WTC11 (cell line): ENCODE data around the gene NOD1. TPM values are rescaled to one million over a fixed set of nuclear protein-coding genes. Genes with fewer than 3 reads are reported as not detected.

Source experiments
- ATAC-seq: fragments of 200-7000 bp; cut with Tn5 transposase; 2 replicates; pipeline ENCODE4 v1.10.0; 2021; ENCODE audit warnings: mild to moderate bottlenecking, moderate library complexity
- CTCF ChIA-PET: fragments of 300-600 bp; sonication (Branson Sonifier 250); formaldehyde crosslinking; loops from one replicate; lab custom pipeline; 2021; ENCODE audit warnings: antibody characterized with exemption; lab: Charles Lee
- POLR2A ChIA-PET: fragments of 350-600 bp; sonication (Branson Sonifier 250); formaldehyde crosslinking; loops from one replicate; lab custom pipeline; 2021; ENCODE audit warnings: antibody characterized with exemption; lab: Charles Lee
- DNase-seq: peaks from one replicate; pipeline ENCODE4 v3.0.0; 2021; ENCODE audit warnings: low spot score
- H3K27ac Mint-ChIP-seq: 2 replicates; pipeline ENCODE4 v1.8.0; 2021; ENCODE audit warnings: mixed read lengths
- H3K27me3 Mint-ChIP-seq: 2 replicates; pipeline ENCODE4 v1.8.0; 2021; ENCODE audit warnings: low read depth, mild to moderate bottlenecking, moderate library complexity, mixed read lengths
- H3K36me3 Mint-ChIP-seq: 2 replicates; pipeline ENCODE4 v1.8.0; 2021; ENCODE audit warnings: mixed read lengths
- H3K4me1 Mint-ChIP-seq: 2 replicates; pipeline ENCODE4 v1.8.0; 2022; ENCODE audit warnings: mixed read lengths
- H3K4me3 Mint-ChIP-seq: 2 replicates; pipeline ENCODE4 v1.8.0; 2021; ENCODE audit warnings: mild to moderate bottlenecking, moderate library complexity, mixed read lengths
- H3K9me3 Mint-ChIP-seq: 2 replicates; pipeline ENCODE4 v1.8.0; 2021; ENCODE audit warnings: mixed read lengths
- CBFB ChIP-seq: sonication (generic); formaldehyde crosslinking; IDR thresholded peaks from 2 replicates; pipeline ENCODE4 v1.8.1; 2022; ENCODE audit warnings: mild to moderate bottlenecking, low read depth, missing genetic modification reagents
- CREM ChIP-seq: sonication (generic); formaldehyde crosslinking; IDR thresholded peaks from 2 replicates; pipeline ENCODE4 v1.8.1; 2022; ENCODE audit warnings: mild to moderate bottlenecking, missing genetic modification reagents, moderate library complexity
- E2F1 ChIP-seq: sonication (generic); formaldehyde crosslinking; IDR thresholded peaks from 2 replicates; pipeline ENCODE4 v1.8.0; 2022; ENCODE audit warnings: mild to moderate bottlenecking, missing genetic modification reagents
- ESRRA ChIP-seq: sonication (generic); formaldehyde crosslinking; IDR thresholded peaks from 2 replicates; pipeline ENCODE4 v1.8.1; 2022; ENCODE audit warnings: mild to moderate bottlenecking, missing genetic modification reagents, borderline replicate concordance
- HMGA2 ChIP-seq: fragments of 250-450 bp; sonication (Bioruptor Pico); IDR thresholded peaks from 2 replicates; pipeline ENCODE4 v1.4.0; 2021; ENCODE audit warnings: mild to moderate bottlenecking, moderate library complexity
- IRF1 ChIP-seq: sonication (generic); formaldehyde crosslinking; IDR thresholded peaks from 2 replicates; pipeline ENCODE4 v1.8.0; 2023; ENCODE audit warnings: missing genetic modification reagents
- JAZF1 ChIP-seq: fragments of 250-450 bp; sonication (Bioruptor Pico); IDR thresholded peaks from 2 replicates; pipeline ENCODE4 v1.9.0; 2021; ENCODE audit warnings: moderate library complexity, mild to moderate bottlenecking, inconsistent platforms
- MXD4 ChIP-seq: fragments of 250-450 bp; sonication (Bioruptor Pico); IDR thresholded peaks from 2 replicates; pipeline ENCODE4 v1.8.0; 2021; ENCODE audit warnings: mild to moderate bottlenecking, moderate library complexity, borderline replicate concordance
- NFATC4 ChIP-seq: fragments of 250-450 bp; sonication (Bioruptor Pico); IDR thresholded peaks from 2 replicates; pipeline ENCODE4 v1.9.0; 2021; ENCODE audit warnings: mild to moderate bottlenecking
- NFE2L1 ChIP-seq: sonication (generic); formaldehyde crosslinking; IDR thresholded peaks from 2 replicates; pipeline ENCODE4 v1.8.1; 2023; ENCODE audit warnings: missing genetic modification reagents
- NFYB ChIP-seq: sonication (generic); formaldehyde crosslinking; conservative IDR thresholded peaks from 2 replicates; pipeline ENCODE4 v1.8.0; 2022; ENCODE audit warnings: low read depth, missing genetic modification reagents
- NR3C1 ChIP-seq: sonication (generic); formaldehyde crosslinking; conservative IDR thresholded peaks from 2 replicates; pipeline ENCODE4 v1.8.1; 2023; ENCODE audit warnings: low read depth, mild to moderate bottlenecking, missing genetic modification reagents
- OVOL2 ChIP-seq: fragments of 250-450 bp; sonication (Bioruptor Pico); IDR thresholded peaks from 2 replicates; pipeline ENCODE4 v1.9.0; 2021; ENCODE audit warnings: mild to moderate bottlenecking, borderline replicate concordance
- RELA ChIP-seq: sonication (generic); formaldehyde crosslinking; IDR thresholded peaks from 2 replicates; pipeline ENCODE4 v1.8.1; 2022; ENCODE audit warnings: missing genetic modification reagents, mild to moderate bottlenecking, borderline replicate concordance
- RORB ChIP-seq: fragments of 250-450 bp; sonication (Bioruptor Pico); IDR thresholded peaks from 2 replicates; pipeline ENCODE4 v1.9.0; 2021; ENCODE audit warnings: mild to moderate bottlenecking
- SMAD4 ChIP-seq: sonication (generic); formaldehyde crosslinking; IDR thresholded peaks from 2 replicates; pipeline ENCODE4 v1.8.0; 2022; ENCODE audit warnings: mild to moderate bottlenecking, missing genetic modification reagents
- ZMAT4 ChIP-seq: fragments of 250-450 bp; sonication (Bioruptor Pico); IDR thresholded peaks from 2 replicates; pipeline ENCODE4 v1.9.0; 2021; ENCODE audit warnings: mild to moderate bottlenecking
- ZNF121 ChIP-seq: sonication (generic); formaldehyde crosslinking; IDR thresholded peaks from 2 replicates; pipeline ENCODE4 v1.8.0; 2023; ENCODE audit warnings: missing genetic modification reagents
- ZNF232 ChIP-seq: sonication (generic); formaldehyde crosslinking; IDR thresholded peaks from 2 replicates; pipeline ENCODE4 v1.8.0; 2022; ENCODE audit warnings: mild to moderate bottlenecking, missing genetic modification reagents
- ZNF263 ChIP-seq: sonication (generic); formaldehyde crosslinking; IDR thresholded peaks from 2 replicates; pipeline ENCODE4 v1.8.1; 2022; ENCODE audit warnings: low read depth, mild to moderate bottlenecking, moderate library complexity, missing genetic modification reagents
- ZNF396 ChIP-seq: fragments of 250-450 bp; sonication (Bioruptor Pico); IDR thresholded peaks from 2 replicates; pipeline ENCODE4 v1.8.0; 2021; ENCODE audit warnings: mild to moderate bottlenecking, moderate library complexity, borderline replicate concordance
- ZNF512 ChIP-seq: sonication (generic); formaldehyde crosslinking; IDR thresholded peaks from 2 replicates; pipeline ENCODE4 v1.8.1; 2022; ENCODE audit warnings: missing genetic modification reagents, borderline replicate concordance
- ZSCAN18 ChIP-seq: fragments of 250-450 bp; sonication (Bioruptor Pico); IDR thresholded peaks from 2 replicates; pipeline ENCODE4 v2.1.2; 2022; ENCODE audit warnings: mild to moderate bottlenecking, moderate library complexity
- total RNA-seq: library from RNA; stranded (reverse); gene quantifications from 3 replicates; pipeline ENCODE4 v1.2.3, GENCODE V29; 2021
- TF ChIP-seq, protein P1 (sequence below): sonication (generic); formaldehyde crosslinking; IDR thresholded peaks from 2 replicates; pipeline ENCODE4 v1.8.1; 2023; ENCODE audit warnings: mild to moderate bottlenecking, missing genetic modification reagents
- TF ChIP-seq, protein P2 (sequence below): sonication (generic); formaldehyde crosslinking; IDR thresholded peaks from 2 replicates; pipeline ENCODE4 v1.8.1; 2023; ENCODE audit warnings: mild to moderate bottlenecking, missing genetic modification reagents, moderate library complexity

Gene NOD1
- total RNA-seq, 1 experiment from 2014 or later = 6.4 TPM

GRCh38 chr7:30505174-30505697, 26.7 kb upstream of the NOD1 start:
- peak overlapping the region; percentile 83 for H3K27ac Mint-ChIP-seq
- TF ChIP-seq JAZF1 (CRISPR knock-in tag) = no peak
- peak; percentile 97 for TF ChIP-seq ZNF121
- TF ChIP-seq, all 79 proteins: peak for 1
- peaks cover 30% of the 10 kb centered on the region for H3K4me1 Mint-ChIP-seq
- H3K9me3 Mint-ChIP-seq = peaks cover 21% of the 10 kb centered on the region
- ChIA-PET POLR2A (no interaction called here), CTCF (no interaction called here)
- DNase-seq = no peak
- peaks cover 20% of the 10 kb centered on the region for H3K36me3 Mint-ChIP-seq
- H3K4me3 Mint-ChIP-seq = peak overlapping the region; percentile 85
- H3K27me3 Mint-ChIP-seq = peaks cover 21% of the 10 kb centered on the region
- peak; percentile 9 for ATAC-seq

DNA sequence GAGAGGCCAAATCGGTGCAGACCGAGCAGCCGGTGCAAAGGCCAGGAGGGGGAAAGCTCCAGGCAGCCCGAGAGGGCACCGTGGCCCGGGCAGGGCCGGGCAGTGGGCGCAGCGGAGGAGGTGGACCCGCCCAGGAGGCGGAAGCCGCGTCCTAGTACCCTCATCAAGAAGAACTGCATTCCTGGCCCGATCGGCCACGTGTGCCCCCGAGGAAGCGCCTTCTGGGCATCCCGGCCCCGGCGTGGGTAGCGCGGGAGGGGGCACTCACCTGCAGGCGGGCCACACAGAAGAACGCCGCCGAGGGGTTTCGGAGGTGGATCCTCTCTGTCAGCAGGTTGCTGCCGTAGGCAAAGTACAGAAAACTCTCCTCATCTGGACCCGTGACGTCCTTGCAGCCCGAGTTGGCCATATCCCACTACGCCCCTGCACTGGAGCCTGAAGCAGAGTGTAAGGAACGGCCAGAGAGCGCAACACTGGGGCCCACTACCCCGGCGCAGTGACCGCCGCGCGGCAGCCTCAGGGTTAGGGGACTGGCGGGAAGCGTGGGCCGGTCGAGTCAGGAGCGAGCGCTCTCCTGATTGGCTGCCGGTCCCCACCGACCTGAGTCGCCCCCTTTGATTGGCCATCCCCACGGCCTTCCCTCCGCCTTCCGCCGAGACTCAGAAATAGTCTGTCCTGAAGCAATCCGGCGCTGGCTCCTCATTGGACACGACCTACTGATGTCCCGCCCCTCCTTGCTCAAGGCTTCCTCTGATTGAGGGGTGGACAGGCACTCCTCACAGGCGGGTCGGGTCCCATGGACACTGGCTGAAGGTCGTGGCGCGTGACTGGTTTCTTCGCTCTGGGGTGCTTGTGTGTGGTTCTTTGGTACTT, 26.0 kb upstream of the NOD1 start, which contains the start of gene GGCT:
Gene GGCT, minus strand, starts transcription at position 529 of the 873 bp plus-strand sequence. Its CDS starts 120 bp downstream, at position 409.
- CTCF ChIA-PET = interaction anchor here (1.1 kb wide), 1 partner anchor 59 kb away, joined by 3 read pairs; no protein-coding TSS in a partner anchor
- Mint-ChIP-seq H3K27me3 (peaks cover 21% of the 10 kb centered on the region), H3K9me3 (peaks cover 21% of the 10 kb centered on the region), H3K4me3 (peak within 1 kb of the TSS; percentile 85), H3K4me1 (peaks cover 28% of the 10 kb centered on the region), H3K27ac (peak within 1 kb of the TSS; percentile 83), H3K36me3 (peaks cover 26% of the 10 kb centered on the region)
- ATAC-seq = peak; percentile 99
- POLR2A ChIA-PET = interaction anchor here (0.6 kb wide), 1 partner anchor 480 kb away, joined by 3 read pairs; no protein-coding TSS in a partner anchor
- peak; percentile 97 for DNase-seq
- TF ChIP-seq NFYB (CRISPR knock-in tag) (peak; percentile 92), ZNF263 (0 out of 2 replicates have a peak, but pooled peaks have one; percentile 38), E2F1 (no peak), ZNF396 (CRISPR knock-in tag) (no peak), RELA (no peak; the same call in 1 of the 2 replicates), ZMAT4 (CRISPR knock-in tag) (no peak), CBFB (CRISPR knock-in tag) (no peak), ZNF512 (no peak), ESRRA (peak; percentile 84; the same call in 1 of the 2 replicates), CREM (CRISPR knock-in tag) (0 out of 2 replicates have a peak, but pooled peaks have one; percentile 58), ZSCAN18 (CRISPR knock-in tag) (no peak), IRF1 (CRISPR knock-in tag) (peak; percentile 74; the same call in 1 of the 2 replicates), MXD4 (CRISPR knock-in tag) (no peak), OVOL2 (CRISPR knock-in tag) (no peak), HMGA2 (no peak), ZNF232 (CRISPR knock-in tag) (no peak), RORB (CRISPR knock-in tag) (no peak), NFE2L1 (CRISPR knock-in tag) (peak; percentile 88), NFATC4 (CRISPR knock-in tag) (no peak), NR3C1 (CRISPR knock-in tag) (no peak), SMAD4 (CRISPR knock-in tag) (0 out of 2 replicates have a peak, but pooled peaks have one; percentile 8)
- TF ChIP-seq, protein P1, sequence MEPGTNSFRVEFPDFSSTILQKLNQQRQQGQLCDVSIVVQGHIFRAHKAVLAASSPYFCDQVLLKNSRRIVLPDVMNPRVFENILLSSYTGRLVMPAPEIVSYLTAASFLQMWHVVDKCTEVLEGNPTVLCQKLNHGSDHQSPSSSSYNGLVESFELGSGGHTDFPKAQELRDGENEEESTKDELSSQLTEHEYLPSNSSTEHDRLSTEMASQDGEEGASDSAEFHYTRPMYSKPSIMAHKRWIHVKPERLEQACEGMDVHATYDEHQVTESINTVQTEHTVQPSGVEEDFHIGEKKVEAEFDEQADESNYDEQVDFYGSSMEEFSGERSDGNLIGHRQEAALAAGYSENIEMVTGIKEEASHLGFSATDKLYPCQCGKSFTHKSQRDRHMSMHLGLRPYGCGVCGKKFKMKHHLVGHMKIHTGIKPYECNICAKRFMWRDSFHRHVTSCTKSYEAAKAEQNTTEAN (CRISPR knock-in tag) = peak; percentile 85
- TF ChIP-seq, protein P2, sequence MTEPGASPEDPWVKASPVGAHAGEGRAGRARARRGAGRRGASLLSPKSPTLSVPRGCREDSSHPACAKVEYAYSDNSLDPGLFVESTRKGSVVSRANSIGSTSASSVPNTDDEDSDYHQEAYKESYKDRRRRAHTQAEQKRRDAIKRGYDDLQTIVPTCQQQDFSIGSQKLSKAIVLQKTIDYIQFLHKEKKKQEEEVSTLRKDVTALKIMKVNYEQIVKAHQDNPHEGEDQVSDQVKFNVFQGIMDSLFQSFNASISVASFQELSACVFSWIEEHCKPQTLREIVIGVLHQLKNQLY = no peak
